HL-60/S4 treated with retinoic acid at 250 ng/mL for 4 days and 3 days (cell line): ENCODE data around the gene NIT1.

Experiments
- in situ Hi-C: fragments of 300-500 bp; cut with MboI; formaldehyde crosslinking; loops from 2 replicates; pipeline ENCODE4 v1.7.0; 2022; ENCODE audit warnings: low sequenced_read_pairs

The NIT1 gene

DNA sequence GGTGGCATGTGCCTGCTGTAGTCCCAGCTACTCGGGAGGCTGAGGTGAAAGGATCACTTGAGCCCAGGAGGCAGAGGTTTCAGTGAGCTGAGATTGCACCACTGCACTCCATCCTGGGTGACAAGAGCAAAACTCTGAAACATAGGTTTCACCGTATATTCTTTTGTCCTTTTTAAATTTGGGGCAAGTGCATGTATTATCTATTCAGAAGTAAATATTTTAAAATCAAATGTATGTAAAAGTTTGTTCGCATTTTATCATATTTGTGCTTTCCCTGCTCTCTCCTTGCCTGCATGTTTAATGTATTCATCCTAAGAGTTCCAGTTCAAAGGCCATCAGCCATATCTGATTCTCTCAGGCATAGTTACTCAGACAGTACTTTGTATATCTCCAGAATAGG lies 27.9 kb downstream of the NIT1 start:
- in situ Hi-C loops, result no loop called here

DNA sequence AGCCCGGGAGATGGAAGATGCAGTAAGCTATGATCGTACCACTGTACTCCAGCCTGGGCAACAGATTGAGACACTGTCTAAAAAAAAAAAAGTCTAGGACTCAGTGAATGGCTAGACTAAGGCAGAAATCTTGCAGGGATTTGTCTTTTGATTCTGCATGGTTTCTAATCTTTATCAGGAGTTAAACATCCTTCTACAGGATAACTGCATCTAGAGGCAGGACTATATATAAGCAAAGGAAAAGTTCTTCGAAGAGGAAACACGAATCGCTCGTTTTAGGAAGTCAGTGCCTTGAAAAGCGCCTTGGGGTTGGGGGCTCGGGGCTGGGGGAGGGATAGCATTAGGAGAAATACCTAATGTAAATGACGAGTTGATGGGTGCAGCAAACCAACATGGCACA lies 35.3 kb downstream of the NIT1 start:
- in situ Hi-C loops, result no loop called here

DNA sequence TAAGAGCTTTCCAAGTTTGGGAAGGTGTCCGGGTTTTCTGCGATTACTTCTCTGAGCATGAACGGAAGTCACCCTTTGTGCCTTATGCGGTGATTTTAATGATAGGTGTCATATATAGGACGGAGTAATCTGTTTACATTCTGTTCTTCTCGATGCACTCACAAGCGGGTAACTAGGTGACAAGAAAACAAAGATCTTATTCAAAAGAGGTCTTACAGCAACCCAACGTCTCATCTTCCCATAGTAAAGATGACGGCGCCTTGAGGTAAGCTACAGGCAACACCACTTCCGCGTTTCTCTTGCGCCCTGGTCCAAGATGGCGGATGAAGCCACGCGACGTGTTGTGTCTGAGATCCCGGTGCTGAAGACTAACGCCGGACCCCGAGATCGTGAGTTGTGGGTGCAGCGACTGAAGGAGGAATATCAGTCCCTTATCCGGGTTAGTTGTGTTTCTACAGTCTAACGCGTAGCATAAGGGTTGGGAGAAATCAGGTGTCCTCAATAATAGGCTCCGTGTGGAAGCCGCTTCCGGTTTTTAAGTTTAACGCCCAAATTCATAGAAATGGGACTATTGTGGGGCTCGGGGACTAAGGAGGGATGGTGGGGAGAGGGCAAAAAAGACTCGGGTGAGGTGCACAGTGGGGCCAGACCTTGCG lies 35.9 kb downstream of the NIT1 start, which contains the start of gene UFC1:
Gene UFC1, plus strand, starts transcription at position 297 of the 656 bp plus-strand sequence. Its CDS starts 20 bp downstream, at position 317.
- in situ Hi-C loops, result no loop called here

DNA sequence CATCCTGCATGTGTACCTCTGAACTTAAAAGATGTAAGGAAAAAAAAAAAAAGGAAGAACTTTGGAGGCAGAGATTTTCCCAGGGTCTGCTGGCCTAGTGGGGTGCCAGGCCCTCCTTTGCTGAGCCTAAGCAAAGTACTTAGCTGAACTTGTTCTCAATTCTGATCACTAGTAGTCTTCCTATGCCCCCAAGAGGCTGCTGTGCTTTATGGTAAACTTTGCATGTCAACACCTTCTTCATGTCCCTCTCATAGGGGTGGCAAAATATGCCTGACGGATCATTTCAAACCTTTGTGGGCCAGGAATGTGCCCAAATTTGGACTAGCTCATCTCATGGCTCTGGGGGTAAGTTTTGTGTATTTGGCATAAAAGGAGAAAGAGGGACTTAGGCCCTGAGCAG lies 40.0 kb downstream of the NIT1 start:
- in situ Hi-C loops, result no loop called here

DNA sequence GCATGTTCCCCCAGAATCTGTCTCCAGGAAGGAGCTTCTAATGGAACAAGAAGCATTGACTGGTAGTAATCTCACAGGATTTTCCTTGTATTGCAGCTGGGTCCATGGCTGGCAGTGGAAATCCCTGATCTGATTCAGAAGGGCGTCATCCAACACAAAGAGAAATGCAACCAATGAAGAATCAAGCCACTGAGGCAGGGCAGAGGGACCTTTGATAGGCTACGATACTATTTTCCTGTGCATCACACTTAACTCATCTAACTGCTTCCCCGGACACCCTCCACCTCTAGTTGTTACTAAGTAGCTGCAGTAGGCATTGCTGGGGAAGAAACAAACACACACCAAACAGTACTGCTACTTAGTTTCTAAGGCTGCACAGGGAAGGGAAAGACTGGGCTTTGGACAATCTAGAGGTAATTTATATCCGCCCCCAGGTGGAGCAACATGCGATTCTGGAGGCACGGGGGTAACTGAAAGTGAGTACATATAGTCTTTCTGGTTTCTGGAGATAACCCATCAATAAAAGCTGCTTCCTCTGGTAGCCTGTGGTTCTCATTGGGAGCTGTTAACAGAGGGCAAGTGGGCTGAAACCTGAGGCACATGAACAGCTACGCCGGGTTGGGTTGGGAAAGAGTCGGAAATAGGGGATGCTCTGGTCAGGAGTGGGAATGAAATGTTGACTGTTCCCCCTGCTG lies 40.6 kb downstream of the NIT1 start:
- in situ Hi-C loops, result no loop called here

DNA sequence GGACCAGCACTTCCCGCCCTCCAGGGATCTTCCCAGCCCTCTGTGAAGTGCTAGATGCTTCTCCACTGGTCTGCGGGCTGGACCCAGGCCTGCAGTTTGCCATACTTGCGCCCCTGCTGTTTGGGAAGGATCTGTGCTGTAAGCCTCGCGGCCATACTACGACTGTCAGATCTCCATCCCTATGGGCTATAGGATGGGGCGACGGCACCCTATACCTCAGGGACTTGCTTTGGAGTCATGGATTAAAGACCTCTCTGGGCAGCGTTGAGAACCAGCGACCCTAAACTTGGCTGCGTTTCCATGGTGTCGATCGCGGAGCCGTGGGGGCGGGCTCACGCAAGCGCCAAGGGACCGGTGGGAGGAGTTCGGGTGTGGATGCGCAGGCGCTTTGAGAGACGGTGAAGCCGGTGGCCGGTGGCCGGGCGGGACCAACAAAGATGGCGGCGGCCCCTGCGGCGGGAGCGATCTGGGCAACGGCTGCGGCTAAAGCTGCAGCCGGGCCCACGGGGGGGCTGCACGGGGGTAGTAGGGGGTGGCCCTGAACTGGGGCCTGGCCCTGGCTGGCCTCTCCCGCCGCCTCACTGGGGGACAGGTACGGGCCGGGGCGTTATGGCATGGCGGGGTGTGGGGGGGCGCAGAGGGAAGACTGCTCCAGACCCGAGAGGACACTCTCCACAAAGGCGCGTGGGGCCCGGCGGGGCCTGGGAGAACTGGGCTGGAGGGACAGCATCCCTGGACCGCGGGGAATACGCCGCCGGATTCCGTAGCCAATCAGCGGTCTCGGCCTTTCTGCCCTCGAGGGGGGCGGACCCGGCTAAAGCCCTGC lies 41.4 kb downstream of the NIT1 start, which contains the start of gene USP21:
Gene USP21, plus strand, starts transcription at position 414 of the 826 bp plus-strand sequence. CDS start 1,141 bp downstream, outside the sequence.
- in situ Hi-C loops, result no loop called here

DNA sequence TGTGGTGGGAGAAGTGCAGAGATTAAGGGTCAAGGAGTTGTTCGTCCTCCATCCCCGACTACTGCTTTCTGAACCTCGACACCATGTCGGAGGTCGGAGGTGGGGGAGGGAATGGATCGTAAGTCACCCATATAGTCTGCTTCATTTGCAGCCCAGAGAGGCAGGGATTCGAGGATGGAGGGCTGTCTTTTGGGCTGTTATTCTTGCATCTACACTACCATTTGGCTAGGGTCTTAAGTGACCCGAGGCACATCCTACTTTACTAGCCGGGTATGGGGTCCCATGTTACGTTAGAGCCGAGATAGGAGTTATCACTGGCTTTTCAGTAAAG lies 42.0 kb downstream of the NIT1 start:
- in situ Hi-C loops, result no loop called here

DNA sequence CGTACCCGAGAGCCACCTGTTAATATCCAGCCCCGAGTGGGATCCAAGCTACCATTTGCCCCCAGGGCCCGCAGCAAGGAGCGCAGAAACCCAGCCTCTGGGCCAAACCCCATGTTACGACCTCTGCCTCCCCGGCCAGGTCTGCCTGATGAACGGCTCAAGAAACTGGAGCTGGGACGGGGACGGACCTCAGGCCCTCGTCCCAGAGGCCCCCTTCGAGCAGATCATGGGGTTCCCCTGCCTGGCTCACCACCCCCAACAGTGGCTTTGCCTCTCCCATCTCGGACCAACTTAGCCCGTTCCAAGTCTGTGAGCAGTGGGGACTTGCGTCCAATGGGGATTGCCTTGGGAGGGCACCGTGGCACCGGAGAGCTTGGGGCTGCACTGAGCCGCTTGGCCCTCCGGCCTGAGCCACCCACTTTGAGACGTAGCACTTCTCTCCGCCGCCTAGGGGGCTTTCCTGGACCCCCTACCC lies 42.8 kb downstream of the NIT1 start:
- in situ Hi-C loops, result no loop called here

DNA sequence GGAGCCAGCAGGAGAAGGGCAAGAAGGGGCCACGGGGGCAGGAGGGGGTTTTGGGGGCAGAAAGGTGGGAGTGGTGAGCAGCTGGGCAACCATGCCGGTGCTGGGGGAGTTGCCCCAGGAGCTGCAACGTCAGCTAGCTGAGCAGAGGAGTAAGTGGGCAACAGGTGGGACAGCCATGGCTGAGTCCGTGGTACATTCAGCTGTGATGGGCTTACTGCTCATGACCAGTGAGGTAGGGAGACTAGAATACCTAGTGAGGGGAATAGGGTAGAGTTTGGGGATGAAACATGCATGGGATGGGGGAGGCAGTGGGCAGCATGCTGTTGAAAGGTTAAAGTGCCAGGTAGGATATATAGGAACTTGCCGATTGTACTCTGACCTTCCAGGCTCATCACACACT lies 43.7 kb downstream of the NIT1 start:
- in situ Hi-C loops, result no loop called here

DNA sequence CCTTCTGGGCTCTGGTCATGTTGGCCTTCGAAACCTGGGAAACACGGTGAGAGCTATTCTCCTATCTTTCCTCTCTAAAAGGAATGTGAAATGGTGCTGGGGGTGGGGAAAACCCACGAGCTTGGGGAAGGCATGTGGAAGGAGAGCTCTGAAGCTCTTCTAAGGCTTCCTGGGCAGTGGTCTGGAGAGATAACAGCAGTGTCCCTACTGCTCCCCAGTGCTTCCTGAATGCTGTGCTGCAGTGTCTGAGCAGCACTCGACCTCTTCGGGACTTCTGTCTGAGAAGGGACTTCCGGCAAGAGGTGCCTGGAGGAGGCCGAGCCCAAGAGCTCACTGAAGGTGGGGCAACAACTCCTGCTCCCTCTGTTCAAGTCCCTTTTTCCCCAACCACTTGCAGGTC lies 44.1 kb downstream of the NIT1 start:
- in situ Hi-C loops, result no loop called here

DNA sequence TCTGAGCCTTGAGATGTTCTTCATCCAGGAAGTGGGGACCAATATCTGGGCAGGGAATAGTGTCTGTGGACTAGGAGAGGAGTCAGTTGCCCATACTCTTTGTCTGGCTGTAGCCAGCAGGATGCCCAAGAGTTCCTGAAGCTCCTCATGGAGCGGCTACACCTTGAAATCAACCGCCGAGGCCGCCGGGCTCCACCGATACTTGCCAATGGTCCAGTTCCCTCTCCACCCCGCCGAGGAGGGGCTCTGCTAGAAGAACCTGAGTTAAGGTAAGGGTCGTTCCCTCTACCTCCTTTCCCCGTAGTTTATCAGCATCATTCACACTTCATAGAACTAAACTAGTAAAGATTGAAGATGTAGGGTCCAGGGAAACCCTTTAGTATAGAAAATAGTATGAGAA lies 44.9 kb downstream of the NIT1 start:
- in situ Hi-C loops, result no loop called here

DNA sequence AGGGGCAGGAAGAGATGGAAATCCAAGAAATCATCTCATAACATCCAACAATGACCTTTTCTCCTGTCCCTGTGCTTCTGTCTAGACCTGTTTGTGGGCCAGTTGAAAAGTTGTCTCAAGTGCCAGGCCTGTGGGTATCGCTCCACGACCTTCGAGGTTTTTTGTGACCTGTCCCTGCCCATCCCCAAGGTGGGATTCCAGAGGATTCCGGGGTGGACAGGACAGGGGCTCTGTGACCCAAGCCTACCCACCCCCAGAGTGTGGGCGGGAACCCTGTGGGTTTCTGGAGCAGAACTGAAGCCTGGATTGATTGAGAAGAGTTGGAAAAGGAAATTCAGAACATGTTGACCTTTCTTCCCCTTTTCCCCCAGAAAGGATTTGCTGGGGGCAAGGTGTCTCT lies 45.9 kb downstream of the NIT1 start:
- in situ Hi-C loops, result no loop called here

DNA sequence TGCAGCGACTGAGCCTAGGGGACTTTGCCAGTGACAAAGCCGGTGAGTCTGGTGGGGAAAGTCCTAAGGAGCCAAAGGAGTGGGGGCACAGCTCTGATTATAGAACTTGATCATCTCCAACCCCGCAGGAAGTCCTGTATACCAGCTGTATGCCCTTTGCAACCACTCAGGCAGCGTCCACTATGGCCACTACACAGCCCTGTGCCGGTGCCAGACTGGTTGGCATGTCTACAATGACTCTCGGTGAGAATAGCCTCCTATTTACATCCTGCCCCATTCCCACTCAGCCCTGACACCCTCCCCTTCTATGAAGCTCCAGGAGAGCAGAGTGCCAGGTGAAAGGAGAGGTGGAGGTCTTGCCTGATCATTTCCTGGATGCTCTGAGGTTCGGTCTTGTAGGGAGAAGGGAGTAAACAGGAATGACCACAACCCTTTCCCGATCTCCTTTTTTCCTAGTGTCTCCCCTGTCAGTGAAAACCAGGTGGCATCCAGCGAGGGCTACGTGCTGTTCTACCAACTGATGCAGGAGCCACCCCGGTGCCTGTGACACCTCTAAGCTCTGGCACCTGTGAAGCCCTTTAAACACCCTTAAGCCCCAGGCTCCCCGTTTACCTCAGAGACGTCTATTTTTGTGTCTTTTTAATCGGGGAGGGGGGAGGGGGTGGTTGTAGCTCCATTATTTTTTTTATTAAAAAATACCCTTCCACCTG lies 47.2 kb downstream of the NIT1 start:
- in situ Hi-C loops, result no loop called here

DNA sequence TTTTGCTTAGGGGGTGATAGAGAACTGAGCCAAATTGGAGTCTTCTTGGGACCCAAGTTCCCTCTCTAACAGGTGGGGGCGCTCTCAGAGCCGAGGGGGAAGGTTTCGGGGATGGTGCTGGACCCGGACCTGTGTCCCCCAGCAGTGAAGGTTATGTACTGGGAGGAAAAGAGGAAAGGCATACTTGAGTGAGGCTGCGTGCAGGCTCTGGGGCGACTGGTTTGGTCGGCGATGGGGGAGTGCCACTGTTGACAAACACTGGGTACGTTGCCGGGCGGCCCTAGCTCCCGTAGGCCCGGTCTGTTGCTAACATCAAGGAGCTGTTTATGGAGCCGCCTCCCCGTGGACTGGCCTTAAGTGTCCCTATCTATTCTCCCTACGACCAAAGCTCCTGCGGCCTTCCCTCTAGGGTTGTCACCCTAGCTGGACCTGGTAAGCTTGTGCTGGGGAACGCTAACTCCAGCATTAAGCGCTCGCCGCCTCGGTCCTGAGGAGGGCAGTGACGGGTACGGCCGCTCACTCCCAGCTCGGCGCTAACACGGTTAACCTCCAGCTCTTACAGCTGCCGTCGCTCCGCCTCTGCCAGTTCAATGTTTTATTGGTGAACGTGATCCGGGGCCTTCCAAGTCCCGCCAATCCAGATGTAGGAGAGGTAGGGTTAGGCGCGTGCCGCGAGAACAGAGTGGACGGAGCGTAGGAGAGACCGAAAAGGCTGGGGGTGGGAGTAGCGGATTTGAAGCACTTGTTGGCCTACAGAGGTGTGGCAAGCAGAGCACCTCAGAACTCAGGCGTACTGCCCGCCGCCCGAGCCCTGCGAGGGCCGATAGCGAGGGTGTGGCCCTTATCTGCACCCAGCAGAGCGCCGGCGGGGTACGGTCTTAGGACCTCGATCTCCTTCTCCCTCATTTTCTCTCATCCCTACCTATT lies 48.1 kb downstream of the NIT1 start, which contains the start of gene PPOX:
Gene PPOX, plus strand, starts transcription at position 685 of the 927 bp plus-strand sequence. CDS start 422 bp downstream, outside the sequence.
- in situ Hi-C loops, result no loop called here

DNA sequence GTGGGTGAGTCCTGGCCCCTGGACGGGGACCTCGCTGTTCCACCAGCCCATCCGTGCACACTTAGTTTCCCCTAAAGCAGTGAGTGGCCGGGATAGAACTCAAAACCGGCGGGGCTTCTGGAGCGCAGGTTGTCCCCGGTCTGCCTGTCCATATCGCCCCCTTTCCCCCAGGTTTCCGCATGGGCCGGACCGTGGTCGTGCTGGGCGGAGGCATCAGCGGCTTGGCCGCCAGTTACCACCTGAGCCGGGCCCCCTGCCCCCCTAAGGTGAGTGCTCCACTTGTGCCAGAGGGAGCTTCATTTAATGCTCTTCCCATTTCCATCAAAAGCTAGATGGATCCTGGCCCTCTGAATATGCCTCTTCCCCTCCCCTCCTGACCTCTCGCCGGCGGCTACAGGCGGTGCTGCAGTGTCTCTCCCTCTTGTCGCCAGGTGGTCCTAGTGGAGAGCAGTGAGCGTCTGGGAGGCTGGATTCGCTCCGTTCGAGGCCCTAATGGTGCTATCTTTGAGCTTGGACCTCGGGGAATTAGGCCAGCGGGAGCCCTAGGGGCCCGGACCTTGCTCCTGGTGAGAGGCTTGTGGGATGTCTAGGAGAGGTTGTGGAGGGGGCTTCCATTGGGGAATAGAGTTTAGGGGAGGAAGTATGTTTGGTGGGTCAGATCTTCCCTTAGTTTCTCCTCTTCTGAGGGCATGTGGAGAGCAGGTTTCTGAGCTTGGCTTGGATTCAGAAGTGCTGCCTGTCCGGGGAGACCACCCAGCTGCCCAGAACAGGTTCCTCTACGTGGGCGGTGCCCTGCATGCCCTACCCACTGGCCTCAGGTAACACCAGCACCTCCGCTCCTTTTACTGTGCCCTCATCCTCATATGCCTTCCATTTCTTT lies 49.0 kb downstream of the NIT1 start:
- in situ Hi-C loops, result no loop called here

DNA sequence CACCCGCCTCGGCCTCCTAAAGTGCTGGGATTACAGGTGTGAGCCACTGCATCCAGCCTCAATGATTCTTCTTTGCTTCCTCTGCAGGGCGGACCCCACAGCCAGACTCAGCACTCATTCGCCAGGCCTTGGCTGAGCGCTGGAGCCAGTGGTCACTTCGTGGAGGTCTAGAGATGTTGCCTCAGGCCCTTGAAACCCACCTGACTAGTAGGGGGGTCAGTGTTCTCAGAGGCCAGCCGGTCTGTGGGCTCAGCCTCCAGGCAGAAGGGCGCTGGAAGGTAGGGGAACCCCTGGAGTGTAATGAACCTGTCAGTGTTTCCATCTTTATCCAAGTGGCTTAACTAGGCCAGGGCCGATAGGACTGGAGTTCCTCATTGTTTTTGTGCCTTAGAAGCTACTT lies 51.0 kb downstream of the NIT1 start:
- in situ Hi-C loops, result no loop called here
